B cell (primary cell): ENCODE results near the gene PDE4B.

Experiments
- EZH2 ChIP-seq: IDR thresholded peaks from 2 replicates; pipeline ENCODE4 v1.6.1; 2012; ENCODE audit warnings: borderline replicate concordance, low read depth, mild to moderate bottlenecking, moderate library complexity, low read length; ENCODE audit not compliant: insufficient read depth, poor library complexity, severe bottlenecking
- TF ChIP-seq, protein P1 (sequence below): fragments of 200-600 bp; IDR thresholded peaks from one replicate; pipeline ENCODE4 v1.8.0; 2022; ENCODE audit warnings: antibody characterized with exemption, mild to moderate bottlenecking

DNA sequence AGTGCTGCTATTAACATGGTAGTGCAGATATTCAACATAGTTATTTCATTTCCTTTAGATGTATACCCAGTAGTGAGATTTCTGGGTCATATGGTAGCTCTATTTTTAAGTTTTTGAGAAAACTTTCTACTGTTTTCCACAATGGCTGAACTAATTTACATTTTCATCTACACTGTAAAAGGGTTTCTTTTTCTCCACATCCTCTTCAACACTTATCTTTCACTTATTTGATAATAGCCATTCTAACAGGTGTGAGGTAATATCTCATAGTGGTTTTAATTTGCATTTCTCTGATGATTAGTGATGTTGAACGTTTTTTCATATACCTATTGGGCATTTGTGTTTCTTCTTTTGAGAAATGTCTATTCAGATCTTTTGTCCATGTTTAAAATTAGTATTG, 149.8 kb downstream of the PDE4B start:
- TF ChIP-seq, protein P1, sequence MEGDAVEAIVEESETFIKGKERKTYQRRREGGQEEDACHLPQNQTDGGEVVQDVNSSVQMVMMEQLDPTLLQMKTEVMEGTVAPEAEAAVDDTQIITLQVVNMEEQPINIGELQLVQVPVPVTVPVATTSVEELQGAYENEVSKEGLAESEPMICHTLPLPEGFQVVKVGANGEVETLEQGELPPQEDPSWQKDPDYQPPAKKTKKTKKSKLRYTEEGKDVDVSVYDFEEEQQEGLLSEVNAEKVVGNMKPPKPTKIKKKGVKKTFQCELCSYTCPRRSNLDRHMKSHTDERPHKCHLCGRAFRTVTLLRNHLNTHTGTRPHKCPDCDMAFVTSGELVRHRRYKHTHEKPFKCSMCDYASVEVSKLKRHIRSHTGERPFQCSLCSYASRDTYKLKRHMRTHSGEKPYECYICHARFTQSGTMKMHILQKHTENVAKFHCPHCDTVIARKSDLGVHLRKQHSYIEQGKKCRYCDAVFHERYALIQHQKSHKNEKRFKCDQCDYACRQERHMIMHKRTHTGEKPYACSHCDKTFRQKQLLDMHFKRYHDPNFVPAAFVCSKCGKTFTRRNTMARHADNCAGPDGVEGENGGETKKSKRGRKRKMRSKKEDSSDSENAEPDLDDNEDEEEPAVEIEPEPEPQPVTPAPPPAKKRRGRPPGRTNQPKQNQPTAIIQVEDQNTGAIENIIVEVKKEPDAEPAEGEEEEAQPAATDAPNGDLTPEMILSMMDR: no peak
- TF ChIP-seq EZH2: no peak
